Activated T-helper 2 cell treated with anti-CD3 and anti-CD28 coated beads, Interferon-gamma antibody, Interleukin-2, Interleukin-4, amounts not matched to agents 10 μg/mL and 5 μg/mL and 100 μg/mL, durations not matched to agents 14 hours and 24 hours and 36 hours (primary cell): Measurements from ENCODE around the gene KCND3. TPM values are rescaled to one million over a fixed set of nuclear protein-coding genes. Genes with fewer than 3 reads are reported as not detected.

Experiments
- DNase-seq: peaks from one replicate; pipeline ENCODE4 v3.0.0; 2021; ENCODE audit warnings: low spot score
- H3K27ac Mint-ChIP-seq: one replicate; pipeline ENCODE4 v1.8.0; 2021; ENCODE audit warnings: mixed read lengths
- H3K27me3 Mint-ChIP-seq: one replicate; pipeline ENCODE4 v1.8.0; 2021; ENCODE audit warnings: low read depth, mixed read lengths
- H3K36me3 Mint-ChIP-seq: one replicate; pipeline ENCODE4 v1.8.0; 2021; ENCODE audit warnings: low read depth, mixed read lengths
- H3K4me1 Mint-ChIP-seq: one replicate; pipeline ENCODE4 v1.8.0; 2021; ENCODE audit warnings: low read depth, mixed read lengths
- H3K4me3 Mint-ChIP-seq: one replicate; pipeline ENCODE4 v1.8.0; 2021; ENCODE audit warnings: low read depth, mild to moderate bottlenecking, moderate library complexity, mixed read lengths
- H3K9me3 Mint-ChIP-seq: one replicate; pipeline ENCODE4 v1.8.0; 2021; ENCODE audit warnings: mixed read lengths
- intact Hi-C: fragments of 100-400 bp; cut with micrococcal nuclease; formaldehyde crosslinking; loops from one replicate; pipeline ENCODE4 v1.15.1; 2023
- total RNA-seq: library from RNA; stranded (reverse); gene quantifications from 2 replicates; pipeline ENCODE4 v1.2.3, GENCODE V29; 2022

The KCND3 gene
- total RNA-seq, 1 donor from 2014 or later, result not detected

GRCh38 chr1:111963985-111964738, 25.3 kb downstream of the KCND3 start:
- DNase-seq, result no peak
- intact Hi-C loops, result no loop called here
- Mint-ChIP-seq H3K9me3 (no peaks in the 10 kb centered on the region), H3K4me3 (no peak overlapping the region), H3K4me1 (no peaks in the 10 kb centered on the region), H3K27me3 (peaks cover 22% of the 10 kb centered on the region), H3K36me3 (no peaks in the 10 kb centered on the region), H3K27ac (no peak overlapping the region)

GRCh38 chr1:111961773-111962565, 27.5 kb downstream of the KCND3 start:
- Mint-ChIP-seq H3K27me3 (peaks cover 20% of the 10 kb centered on the region), H3K4me1 (no peaks in the 10 kb centered on the region), H3K9me3 (no peaks in the 10 kb centered on the region), H3K4me3 (no peak overlapping the region), H3K36me3 (no peaks in the 10 kb centered on the region), H3K27ac (no peak overlapping the region)
- DNase-seq, result no peak
- intact Hi-C loops, result no loop called here

- peaks cover 20% of the 10 kb centered on the region for H3K27me3 Mint-ChIP-seq
- intact Hi-C loops, result no loop called here
These were observed 28.5 kb downstream of the KCND3 start for GRCh38 chr1:111961016-111961415.

GRCh38 chr1:111959436-111959835, 30.0 kb downstream of the KCND3 start:
- Mint-ChIP-seq H3K36me3 (no peaks in the 10 kb centered on the region), H3K27me3 (peaks cover 20% of the 10 kb centered on the region), H3K27ac (no peak overlapping the region), H3K4me1 (no peaks in the 10 kb centered on the region), H3K9me3 (no peaks in the 10 kb centered on the region), H3K4me3 (no peak overlapping the region)
- intact Hi-C loops, result no loop called here
- no peak for DNase-seq

More at GRCh38 chr1:111961016-111961415, 28.5 kb downstream of the KCND3 start:
- no peaks in the 10 kb centered on the region for H3K4me1 Mint-ChIP-seq
- H3K27ac Mint-ChIP-seq, result no peak overlapping the region
- no peaks in the 10 kb centered on the region for H3K36me3 Mint-ChIP-seq
- no peaks in the 10 kb centered on the region for H3K9me3 Mint-ChIP-seq
- DNase-seq, result no peak
- H3K4me3 Mint-ChIP-seq, result no peak overlapping the region

- Mint-ChIP-seq H3K4me1 (no peaks in the 10 kb centered on the region), H3K27ac (no peak overlapping the region)
These were observed 30.6 kb downstream of the KCND3 start for GRCh38 chr1:111958851-111959250.

GRCh38 chr1:111958075-111958474, 31.4 kb downstream of the KCND3 start:
- no peak overlapping the region for H3K27ac Mint-ChIP-seq
- intact Hi-C loops, result no loop called here

More at GRCh38 chr1:111958851-111959250, 30.6 kb downstream of the KCND3 start:
- Mint-ChIP-seq H3K9me3 (no peaks in the 10 kb centered on the region), H3K36me3 (no peaks in the 10 kb centered on the region), H3K4me3 (no peak overlapping the region), H3K27me3 (peaks cover 17% of the 10 kb centered on the region)
- DNase-seq, result no peak
- intact Hi-C loops, result no loop called here

GRCh38 chr1:111956155-111956771, 33.2 kb downstream of the KCND3 start:
- no peak overlapping the region for H3K27ac Mint-ChIP-seq
- H3K4me3 Mint-ChIP-seq, result no peak overlapping the region
- H3K36me3 Mint-ChIP-seq, result no peaks in the 10 kb centered on the region
- DNase-seq, result no peak
- H3K4me1 Mint-ChIP-seq, result no peaks in the 10 kb centered on the region
- no peaks in the 10 kb centered on the region for H3K9me3 Mint-ChIP-seq
- intact Hi-C loops, result no loop called here
- peaks cover 8% of the 10 kb centered on the region for H3K27me3 Mint-ChIP-seq

More at GRCh38 chr1:111958075-111958474, 31.4 kb downstream of the KCND3 start:
- no peaks in the 10 kb centered on the region for H3K4me1 Mint-ChIP-seq
- H3K9me3 Mint-ChIP-seq, result no peaks in the 10 kb centered on the region
- DNase-seq, result no peak
- H3K4me3 Mint-ChIP-seq, result no peak overlapping the region
- H3K27me3 Mint-ChIP-seq, result peaks cover 12% of the 10 kb centered on the region
- H3K36me3 Mint-ChIP-seq, result no peaks in the 10 kb centered on the region

GRCh38 chr1:111955755-111956154, 33.7 kb downstream of the KCND3 start:
- Mint-ChIP-seq H3K9me3 (no peaks in the 10 kb centered on the region), H3K27me3 (peaks cover 8% of the 10 kb centered on the region), H3K4me1 (no peaks in the 10 kb centered on the region), H3K27ac (no peak overlapping the region), H3K4me3 (no peak overlapping the region), H3K36me3 (no peaks in the 10 kb centered on the region)
- no peak for DNase-seq
- intact Hi-C loops, result no loop called here

GRCh38 chr1:111953797-111954196, 35.7 kb downstream of the KCND3 start:
- intact Hi-C loops, result no loop called here
- peaks cover 6% of the 10 kb centered on the region for H3K27me3 Mint-ChIP-seq

GRCh38 chr1:111952125-111952657, 37.3 kb downstream of the KCND3 start:
- no peak for DNase-seq
- H3K27ac Mint-ChIP-seq, result no peak overlapping the region
- H3K27me3 Mint-ChIP-seq, result peaks cover 10% of the 10 kb centered on the region
- intact Hi-C loops, result no loop called here
- H3K4me3 Mint-ChIP-seq, result no peak overlapping the region
- no peaks in the 10 kb centered on the region for H3K36me3 Mint-ChIP-seq
- peaks cover 10% of the 10 kb centered on the region for H3K4me1 Mint-ChIP-seq
- H3K9me3 Mint-ChIP-seq, result no peaks in the 10 kb centered on the region

More at GRCh38 chr1:111953797-111954196, 35.7 kb downstream of the KCND3 start:
- H3K4me3 Mint-ChIP-seq, result no peak overlapping the region
- H3K36me3 Mint-ChIP-seq, result no peaks in the 10 kb centered on the region
- no peaks in the 10 kb centered on the region for H3K9me3 Mint-ChIP-seq
- DNase-seq, result no peak
- no peak overlapping the region for H3K27ac Mint-ChIP-seq
- peaks cover 4% of the 10 kb centered on the region for H3K4me1 Mint-ChIP-seq

GRCh38 chr1:111948209-111949171, 41.0 kb downstream of the KCND3 start:
- Mint-ChIP-seq H3K9me3 (no peaks in the 10 kb centered on the region), H3K27ac (no peak overlapping the region), H3K27me3 (peaks cover 6% of the 10 kb centered on the region), H3K4me3 (no peak overlapping the region), H3K4me1 (peaks cover 10% of the 10 kb centered on the region), H3K36me3 (no peaks in the 10 kb centered on the region)
- intact Hi-C loops, result no loop called here
- no peak for DNase-seq
